Retina (tissue), 1 donor: ENCODE measurements around the gene CRYGN.

ENCODE experiments used
- DNase-seq: peaks from one replicate; pipeline ENCODE4 v3.0.0-alpha.2; 2016

Gene CRYGN

GRCh38 chr7:151405056-151405455 is 34.9 kb downstream of the CRYGN start:
- no peak for DNase-seq

- DNase-seq = no peak
Observed at GRCh38 chr7:151404216-151405011, 35.5 kb downstream of the CRYGN start.

- no peak for DNase-seq
Observed at GRCh38 chr7:151403764-151404163, 36.2 kb downstream of the CRYGN start.

- DNase-seq = no peak
Observed at GRCh38 chr7:151402029-151402835, 37.7 kb downstream of the CRYGN start.

- no peak for DNase-seq
Observed at GRCh38 chr7:151400626-151401315, 39.2 kb downstream of the CRYGN start.

- no peak for DNase-seq
Observed at GRCh38 chr7:151399906-151400305, 40.0 kb downstream of the CRYGN start.

GRCh38 chr7:151399305-151399601 is 40.7 kb downstream of the CRYGN start:
- no peak for DNase-seq

- no peak for DNase-seq
Observed at GRCh38 chr7:151398446-151399304, 41.3 kb downstream of the CRYGN start.

- no peak for DNase-seq
Observed at GRCh38 chr7:151397026-151397425, 42.9 kb downstream of the CRYGN start.

- no peak for DNase-seq
Observed at GRCh38 chr7:151396328-151396970, 43.5 kb downstream of the CRYGN start.

- no peak for DNase-seq
Observed at GRCh38 chr7:151395036-151395367, 44.9 kb downstream of the CRYGN start.

- DNase-seq = no peak
Observed at GRCh38 chr7:151394076-151395035, 45.6 kb downstream of the CRYGN start.

GRCh38 chr7:151393031-151393977 is 46.6 kb downstream of the CRYGN start:
- no peak for DNase-seq

GRCh38 chr7:151392426-151392825 is 47.5 kb downstream of the CRYGN start:
- no peak for DNase-seq

GRCh38 chr7:151392002-151392401 is 47.9 kb downstream of the CRYGN start:
- no peak for DNase-seq

- DNase-seq = no peak
Observed at GRCh38 chr7:151391358-151391730, 48.6 kb downstream of the CRYGN start.

- no peak for DNase-seq
Observed at GRCh38 chr7:151390598-151391357, 49.2 kb downstream of the CRYGN start.

- no peak for DNase-seq
Observed at GRCh38 chr7:151389768-151390597, 50.0 kb downstream of the CRYGN start.
